Right atrium auricular region (tissue), 2 donors: ENCODE data around the gene ULBP3. TPM values are rescaled to one million over a fixed set of nuclear protein-coding genes. Genes with fewer than 3 reads are reported as not detected.

ENCODE experiments used
- DNase-seq: peaks from one replicate; pipeline ENCODE4 v3.0.0-alpha.2; 2019; ENCODE audit warnings: low spot score
- H3K27ac ChIP-seq, 2 donors: fragments of 200-600 bp; sonication (generic); 1 replicate in 1 of 2; 2 replicates in 1 of 2; pipeline ENCODE4 v1.5.1; 2016 to 2019
- H3K27me3 ChIP-seq, 2 donors: fragments of 200-600 bp; sonication (generic); one replicate each; pipeline versions ENCODE4 v1.5.1 to v1.6.0; 2017 to 2019
- H3K36me3 ChIP-seq: fragments of 200-600 bp; sonication (generic); one replicate; pipeline ENCODE4 v1.5.1; 2016
- H3K4me1 ChIP-seq, 2 donors: fragments of 200-600 bp; sonication (generic); one replicate each; pipeline versions ENCODE4 v1.5.1 to v1.6.0; 2017 to 2019
- H3K4me3 ChIP-seq, 2 donors: fragments of 200-600 bp; sonication (generic); 1 replicate in 1 of 2; 2 replicates in 1 of 2; pipeline ENCODE4 v1.5.1; 2017 to 2019; ENCODE audit warnings: mild to moderate bottlenecking in 1 of 2, moderate library complexity in 1 of 2
- H3K9me3 ChIP-seq, 2 donors: fragments of 200-600 bp; sonication (generic); one replicate each; pipeline ENCODE4 v1.5.1; 2019
- total RNA-seq, 2 donors: library from RNA; depleted of rRNA; stranded (reverse); fragments of >200 nt; gene quantifications; one replicate each; pipeline ENCODE4 v1.1.0, GENCODE V29; 2016
- TF ChIP-seq, protein P1 (sequence below), 2 donors: fragments of 200-600 bp; sonication (generic); IDR thresholded peaks; one replicate each; pipeline ENCODE4 v1.5.1; 2019; ENCODE audit warnings: antibody characterized with exemption in 2 of 2

Gene ULBP3
- total RNA-seq, 2 donors from 2014 or later = 1.4 to 2.0 TPM

DNA sequence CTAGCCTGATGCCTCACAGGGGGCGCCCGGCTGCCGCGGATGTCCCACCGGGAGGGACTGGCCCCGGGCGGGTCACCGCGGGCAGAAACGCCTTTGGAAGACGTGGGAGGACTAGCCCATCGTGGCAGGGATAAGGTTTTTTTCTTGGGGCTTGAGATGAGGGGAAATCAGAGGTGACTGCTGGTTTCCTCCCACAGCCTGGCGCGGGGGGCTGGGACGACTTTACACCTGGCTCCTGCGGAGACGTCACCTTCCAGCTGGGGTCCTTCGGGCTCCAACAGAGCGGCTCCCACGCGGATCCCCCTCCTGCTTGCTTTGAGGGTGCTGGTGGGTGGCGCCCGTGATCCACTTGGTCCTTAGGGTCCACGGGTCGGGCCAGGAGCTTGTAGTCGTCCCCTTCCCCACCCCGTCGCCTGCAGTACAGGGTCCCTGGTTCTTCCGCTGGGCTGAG, 11.4 kb downstream of the ULBP3 start:
- no peak overlapping the region for H3K4me3 ChIP-seq
- peaks cover 0 to 11% of the 10 kb centered on the region in 2 donors for H3K27me3 ChIP-seq
- H3K36me3 ChIP-seq = no peaks in the 10 kb centered on the region
- no peaks in the 10 kb centered on the region for H3K4me1 ChIP-seq
- TF ChIP-seq, protein P1, sequence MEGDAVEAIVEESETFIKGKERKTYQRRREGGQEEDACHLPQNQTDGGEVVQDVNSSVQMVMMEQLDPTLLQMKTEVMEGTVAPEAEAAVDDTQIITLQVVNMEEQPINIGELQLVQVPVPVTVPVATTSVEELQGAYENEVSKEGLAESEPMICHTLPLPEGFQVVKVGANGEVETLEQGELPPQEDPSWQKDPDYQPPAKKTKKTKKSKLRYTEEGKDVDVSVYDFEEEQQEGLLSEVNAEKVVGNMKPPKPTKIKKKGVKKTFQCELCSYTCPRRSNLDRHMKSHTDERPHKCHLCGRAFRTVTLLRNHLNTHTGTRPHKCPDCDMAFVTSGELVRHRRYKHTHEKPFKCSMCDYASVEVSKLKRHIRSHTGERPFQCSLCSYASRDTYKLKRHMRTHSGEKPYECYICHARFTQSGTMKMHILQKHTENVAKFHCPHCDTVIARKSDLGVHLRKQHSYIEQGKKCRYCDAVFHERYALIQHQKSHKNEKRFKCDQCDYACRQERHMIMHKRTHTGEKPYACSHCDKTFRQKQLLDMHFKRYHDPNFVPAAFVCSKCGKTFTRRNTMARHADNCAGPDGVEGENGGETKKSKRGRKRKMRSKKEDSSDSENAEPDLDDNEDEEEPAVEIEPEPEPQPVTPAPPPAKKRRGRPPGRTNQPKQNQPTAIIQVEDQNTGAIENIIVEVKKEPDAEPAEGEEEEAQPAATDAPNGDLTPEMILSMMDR (IDR thresholded peaks at IDR 0.05) = no peak
- no peaks in the 10 kb centered on the region for H3K9me3 ChIP-seq
- no peak overlapping the region for H3K27ac ChIP-seq
- DNase-seq = no peak

DNA sequence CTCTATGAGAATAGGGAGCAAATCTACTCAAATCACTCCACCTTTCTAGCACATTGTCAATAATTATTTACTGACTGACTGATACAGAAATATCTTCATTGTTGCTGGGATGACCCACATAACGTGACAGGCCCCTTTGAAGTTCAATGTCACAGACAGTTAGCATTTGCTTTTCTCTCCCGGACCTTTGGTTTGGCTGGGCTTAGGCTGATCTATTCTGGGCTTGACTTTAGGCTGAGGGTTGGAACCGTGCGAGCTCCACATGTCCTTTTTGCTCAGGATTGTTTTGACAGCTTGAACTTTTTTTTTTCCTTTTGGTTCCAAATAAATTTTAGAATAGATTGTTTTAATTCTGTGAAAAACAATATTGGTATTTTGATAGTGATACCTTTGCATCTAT, 12.0 kb downstream of the ULBP3 start:
- Histone ChIP-seq H3K4me3 (no peak overlapping the region), H3K27me3 (peaks cover 0 to 11% of the 10 kb centered on the region in 2 donors), H3K9me3 (no peaks in the 10 kb centered on the region), H3K27ac (no peak overlapping the region), H3K4me1 (no peaks in the 10 kb centered on the region), H3K36me3 (no peaks in the 10 kb centered on the region)
- TF ChIP-seq, protein P1 (IDR thresholded peaks at IDR 0.05) = no peak
- DNase-seq = no peak

DNA sequence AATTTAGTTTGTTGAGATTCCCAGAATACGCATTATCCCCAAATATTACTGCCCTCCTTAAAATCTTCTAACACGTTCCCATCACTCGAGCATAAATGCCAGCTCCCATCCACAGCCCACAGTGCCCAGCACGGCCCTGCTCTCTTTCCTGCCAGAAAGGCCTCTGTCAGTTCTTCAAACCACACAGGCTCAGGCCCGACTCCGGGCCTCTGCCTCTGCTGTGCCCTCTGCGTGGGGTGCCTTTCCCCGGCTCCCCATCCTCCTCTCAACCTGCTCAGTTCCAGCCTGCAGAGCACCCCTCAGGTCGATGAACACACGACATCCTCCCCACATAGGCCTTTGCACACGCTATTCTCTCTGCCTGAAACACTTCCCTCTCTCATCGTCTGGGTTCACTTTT, 12.8 kb downstream of the ULBP3 start:
- Histone ChIP-seq H3K27me3 (peaks cover 0 to 11% of the 10 kb centered on the region in 2 donors), H3K27ac (no peak overlapping the region), H3K4me1 (no peaks in the 10 kb centered on the region)

DNA sequence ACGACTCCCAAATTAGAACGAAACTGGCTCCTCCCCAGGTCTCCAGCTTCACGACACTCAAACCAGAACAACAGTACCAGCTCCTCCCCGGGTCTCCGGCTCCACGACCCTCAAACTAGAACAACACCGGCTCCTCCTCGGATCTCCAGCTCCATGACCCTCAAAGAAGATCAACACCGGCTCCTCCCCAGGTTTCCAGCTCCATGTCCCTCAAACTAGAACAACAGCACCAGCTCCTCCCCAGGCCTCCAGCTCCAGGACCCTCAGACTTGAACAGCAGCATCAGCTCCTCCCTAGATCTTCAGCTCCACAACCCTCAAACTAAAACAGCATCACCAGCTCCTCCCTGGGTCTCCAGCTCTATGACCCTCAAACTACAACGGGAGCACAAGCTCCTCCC, 13.8 kb downstream of the ULBP3 start:
- H3K4me3 ChIP-seq = no peak overlapping the region
- H3K9me3 ChIP-seq = no peaks in the 10 kb centered on the region
- H3K27ac ChIP-seq = no peak overlapping the region
- peaks cover 0 to 11% of the 10 kb centered on the region in 2 donors for H3K27me3 ChIP-seq
- TF ChIP-seq, protein P1 (IDR thresholded peaks at IDR 0.05) = no peak
- no peak for DNase-seq
- H3K4me1 ChIP-seq = no peaks in the 10 kb centered on the region
- H3K36me3 ChIP-seq = no peaks in the 10 kb centered on the region

More for the DNA sequence above, 12.8 kb downstream of the ULBP3 start:
- Histone ChIP-seq H3K9me3 (no peaks in the 10 kb centered on the region), H3K4me3 (no peak overlapping the region), H3K36me3 (no peaks in the 10 kb centered on the region)
- TF ChIP-seq, protein P1 (IDR thresholded peaks at IDR 0.05) = no peak
- no peak for DNase-seq

DNA sequence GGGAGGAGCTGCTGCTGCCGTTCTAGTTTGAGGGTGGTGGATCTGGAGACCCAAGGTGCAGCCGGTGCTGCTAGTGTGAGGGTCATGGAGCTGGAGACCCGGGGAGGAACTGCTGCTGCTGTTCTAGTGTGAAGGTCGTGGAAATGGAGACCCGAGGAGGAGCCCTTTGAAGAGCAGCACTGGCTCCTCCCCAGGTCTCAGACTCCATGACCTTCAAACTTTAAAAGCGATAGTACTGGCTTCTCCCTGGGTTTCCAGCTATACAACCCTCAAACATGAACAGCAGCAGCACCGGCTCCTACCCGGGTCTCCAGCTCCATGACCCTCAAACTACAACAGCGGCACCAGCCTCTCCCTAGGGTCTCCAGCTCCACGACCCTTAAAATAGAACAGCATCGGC, 15.5 kb downstream of the ULBP3 start:
- H3K27me3 ChIP-seq = peaks cover 0 to 11% of the 10 kb centered on the region in 2 donors
- no peak for DNase-seq
- no peaks in the 10 kb centered on the region for H3K36me3 ChIP-seq
- H3K9me3 ChIP-seq = no peaks in the 10 kb centered on the region
- no peak overlapping the region for H3K27ac ChIP-seq
- H3K4me1 ChIP-seq = no peaks in the 10 kb centered on the region
- TF ChIP-seq, protein P1 (IDR thresholded peaks at IDR 0.05) = no peak
- H3K4me3 ChIP-seq = no peak overlapping the region

DNA sequence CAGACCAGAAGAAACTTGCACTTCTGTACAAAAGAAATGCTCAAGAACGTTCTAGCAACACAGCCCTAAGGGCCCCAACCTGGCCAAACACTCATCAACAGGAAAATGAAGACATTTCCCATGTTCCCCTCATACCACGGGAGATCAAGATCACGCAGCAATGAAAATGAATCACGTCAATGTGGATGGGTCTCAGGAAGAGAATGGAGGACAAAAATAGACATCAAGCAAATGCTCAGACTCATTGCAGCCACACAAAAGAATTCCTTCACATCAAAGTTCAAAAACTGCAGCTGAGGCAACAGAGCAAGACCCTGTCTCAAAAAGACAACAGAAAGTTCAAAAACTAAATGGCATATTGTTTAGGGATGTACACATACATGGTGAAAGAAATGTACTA, 18.1 kb downstream of the ULBP3 start:
- no peak overlapping the region for H3K27ac ChIP-seq
- no peaks in the 10 kb centered on the region for H3K36me3 ChIP-seq
- TF ChIP-seq, protein P1 (IDR thresholded peaks at IDR 0.05) = no peak
- DNase-seq = no peak
- H3K9me3 ChIP-seq = no peaks in the 10 kb centered on the region
- H3K4me3 ChIP-seq = no peak overlapping the region
- no peaks in the 10 kb centered on the region for H3K4me1 ChIP-seq
- H3K27me3 ChIP-seq = peaks cover 0 to 6% of the 10 kb centered on the region in 2 donors
